K562 treated with DMSO at 1 percent for 4 hours (cell line): ENCODE results near the gene SSPN. TPM values are rescaled to one million over a fixed set of nuclear protein-coding genes. Genes with fewer than 3 reads are reported as not detected.

Experiments used
- total RNA-seq: library from RNA; unstranded; fragments of 300-600 nt; gene quantifications from 2 replicates; pipeline ENCODE4 v1.2.3, GENCODE V29; 2022; ENCODE audit not compliant: insufficient read depth

SSPN gene
- total RNA-seq = not detected in 2 replicates

GRCh38 chr12:26195250-26195640, at the start of gene SSPN:
SSPN (plus strand) TSS chr12:26195573; CDS start chr12:26195673, 100 bp downstream.

Other genes with a start within 250 kb of the SSPN start
- gene RASSF8, start 236.9 kb upstream of the SSPN start, total RNA-seq = 0.80 TPM in 1 of 2 replicates, not detected in the other
- not detected in 2 replicates for gene BHLHE41, start 70.5 kb upstream of the SSPN start, total RNA-seq